ENCODE data around the gene KCNIP2. TPM values are rescaled to one million over a fixed set of nuclear protein-coding genes. Genes with fewer than 3 reads are reported as not detected.

Gene KCNIP2
- total and polyA plus RNA-seq, 4 donors: 0.18 to 2.0 (median 0.72) TPM

DNA sequence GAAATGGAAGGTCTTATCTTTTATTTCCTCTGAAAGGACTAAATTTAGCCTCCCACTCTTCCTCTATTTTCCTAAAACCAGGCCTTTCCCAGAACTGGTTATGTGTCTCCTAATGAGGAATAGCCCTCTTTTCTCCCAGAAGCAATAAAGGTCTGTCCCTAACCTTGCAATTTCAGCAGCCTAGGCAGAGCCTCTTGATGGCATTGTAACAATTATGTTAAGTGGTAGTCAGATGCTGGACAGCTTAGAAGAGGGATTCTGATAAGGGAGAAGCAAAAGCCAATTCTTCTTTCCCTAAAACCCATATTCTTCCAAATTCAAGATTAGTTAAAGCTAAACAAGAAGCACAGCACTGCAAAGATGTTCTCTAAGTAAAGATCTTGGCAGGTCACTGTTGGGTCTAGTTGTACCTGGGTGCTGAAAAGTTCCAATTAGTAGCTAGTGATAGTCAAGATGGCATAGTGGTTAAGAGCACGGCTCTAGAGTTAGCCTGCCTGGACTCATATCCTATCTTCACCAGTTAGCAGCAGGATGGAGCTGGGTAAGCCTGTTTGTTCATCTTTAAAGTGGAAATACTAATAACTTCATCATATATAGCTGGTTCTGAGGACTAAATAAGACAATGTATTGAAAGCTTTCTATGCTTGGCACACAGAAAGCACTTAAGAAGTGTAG lies 14.3 kb upstream of the KCNIP2 start (continued):
- TF ChIP-seq, protein P1, sequence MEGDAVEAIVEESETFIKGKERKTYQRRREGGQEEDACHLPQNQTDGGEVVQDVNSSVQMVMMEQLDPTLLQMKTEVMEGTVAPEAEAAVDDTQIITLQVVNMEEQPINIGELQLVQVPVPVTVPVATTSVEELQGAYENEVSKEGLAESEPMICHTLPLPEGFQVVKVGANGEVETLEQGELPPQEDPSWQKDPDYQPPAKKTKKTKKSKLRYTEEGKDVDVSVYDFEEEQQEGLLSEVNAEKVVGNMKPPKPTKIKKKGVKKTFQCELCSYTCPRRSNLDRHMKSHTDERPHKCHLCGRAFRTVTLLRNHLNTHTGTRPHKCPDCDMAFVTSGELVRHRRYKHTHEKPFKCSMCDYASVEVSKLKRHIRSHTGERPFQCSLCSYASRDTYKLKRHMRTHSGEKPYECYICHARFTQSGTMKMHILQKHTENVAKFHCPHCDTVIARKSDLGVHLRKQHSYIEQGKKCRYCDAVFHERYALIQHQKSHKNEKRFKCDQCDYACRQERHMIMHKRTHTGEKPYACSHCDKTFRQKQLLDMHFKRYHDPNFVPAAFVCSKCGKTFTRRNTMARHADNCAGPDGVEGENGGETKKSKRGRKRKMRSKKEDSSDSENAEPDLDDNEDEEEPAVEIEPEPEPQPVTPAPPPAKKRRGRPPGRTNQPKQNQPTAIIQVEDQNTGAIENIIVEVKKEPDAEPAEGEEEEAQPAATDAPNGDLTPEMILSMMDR (IDR thresholded peaks at IDR 0.05; ENCODE audit: low read depth, low read length, missing input control): no peak
- TF ChIP-seq, protein P2, sequence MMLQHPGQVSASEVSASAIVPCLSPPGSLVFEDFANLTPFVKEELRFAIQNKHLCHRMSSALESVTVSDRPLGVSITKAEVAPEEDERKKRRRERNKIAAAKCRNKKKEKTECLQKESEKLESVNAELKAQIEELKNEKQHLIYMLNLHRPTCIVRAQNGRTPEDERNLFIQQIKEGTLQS (IDR thresholded peaks at IDR 0.05): no peak
- TF ChIP-seq NR2F2 (IDR thresholded peaks at IDR 0.05): no peak
- no peak for TF ChIP-seq HNF4A (conservative IDR thresholded peaks at IDR 0.05)

DNA sequence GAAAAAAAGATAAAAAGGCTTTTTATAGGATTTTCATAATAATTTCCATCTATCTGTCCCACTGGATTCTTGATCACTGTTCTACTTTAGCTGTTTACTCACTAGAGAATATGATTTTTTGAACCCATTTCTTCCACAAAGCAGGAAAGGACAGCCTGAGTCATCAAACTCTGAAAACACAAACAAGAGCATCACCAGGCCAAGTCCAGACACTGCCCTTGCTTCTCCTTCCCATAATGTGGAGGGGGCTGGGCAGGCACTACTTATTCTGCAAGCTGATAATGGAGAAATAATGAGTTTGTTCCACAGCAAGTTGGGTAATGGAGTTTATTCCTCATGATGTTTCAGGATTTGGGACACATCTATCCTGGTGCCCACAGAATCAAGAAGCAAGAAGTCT lies 13.0 kb upstream of the KCNIP2 start:
- peaks cover 0 to 1% (median 0%) of the 10 kb centered on the region in 4 donors for H3K9me3 ChIP-seq (ENCODE audit: control insufficient read depth in 4 of 4, low read length in 3 of 4)
- no peak overlapping the region for H3K9ac ChIP-seq (ENCODE audit: low read depth in 1 of 2, low read length in 2 of 2)
- no peak for DNase-seq (ENCODE audit: low spot score)
- H3K36me3 ChIP-seq (ENCODE audit: control insufficient read depth in 4 of 4, insufficient read depth in 3 of 4, low read depth in 1 of 4, low read length in 3 of 4): no peaks in the 10 kb centered on the region
- H3K27ac ChIP-seq (ENCODE audit: low read depth in 1 of 2, low read length in 2 of 2): no peak overlapping the region
- H3K27me3 ChIP-seq (ENCODE audit: control insufficient read depth in 4 of 4, insufficient read depth in 4 of 4, low read length in 3 of 4): no peaks in the 10 kb centered on the region
- TF ChIP-seq, protein P2 (IDR thresholded peaks at IDR 0.05): no peak
- TF ChIP-seq, protein P3, sequence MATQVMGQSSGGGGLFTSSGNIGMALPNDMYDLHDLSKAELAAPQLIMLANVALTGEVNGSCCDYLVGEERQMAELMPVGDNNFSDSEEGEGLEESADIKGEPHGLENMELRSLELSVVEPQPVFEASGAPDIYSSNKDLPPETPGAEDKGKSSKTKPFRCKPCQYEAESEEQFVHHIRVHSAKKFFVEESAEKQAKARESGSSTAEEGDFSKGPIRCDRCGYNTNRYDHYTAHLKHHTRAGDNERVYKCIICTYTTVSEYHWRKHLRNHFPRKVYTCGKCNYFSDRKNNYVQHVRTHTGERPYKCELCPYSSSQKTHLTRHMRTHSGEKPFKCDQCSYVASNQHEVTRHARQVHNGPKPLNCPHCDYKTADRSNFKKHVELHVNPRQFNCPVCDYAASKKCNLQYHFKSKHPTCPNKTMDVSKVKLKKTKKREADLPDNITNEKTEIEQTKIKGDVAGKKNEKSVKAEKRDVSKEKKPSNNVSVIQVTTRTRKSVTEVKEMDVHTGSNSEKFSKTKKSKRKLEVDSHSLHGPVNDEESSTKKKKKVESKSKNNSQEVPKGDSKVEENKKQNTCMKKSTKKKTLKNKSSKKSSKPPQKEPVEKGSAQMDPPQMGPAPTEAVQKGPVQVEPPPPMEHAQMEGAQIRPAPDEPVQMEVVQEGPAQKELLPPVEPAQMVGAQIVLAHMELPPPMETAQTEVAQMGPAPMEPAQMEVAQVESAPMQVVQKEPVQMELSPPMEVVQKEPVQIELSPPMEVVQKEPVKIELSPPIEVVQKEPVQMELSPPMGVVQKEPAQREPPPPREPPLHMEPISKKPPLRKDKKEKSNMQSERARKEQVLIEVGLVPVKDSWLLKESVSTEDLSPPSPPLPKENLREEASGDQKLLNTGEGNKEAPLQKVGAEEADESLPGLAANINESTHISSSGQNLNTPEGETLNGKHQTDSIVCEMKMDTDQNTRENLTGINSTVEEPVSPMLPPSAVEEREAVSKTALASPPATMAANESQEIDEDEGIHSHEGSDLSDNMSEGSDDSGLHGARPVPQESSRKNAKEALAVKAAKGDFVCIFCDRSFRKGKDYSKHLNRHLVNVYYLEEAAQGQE (IDR thresholded peaks at IDR 0.05): no peak
- no peak for TF ChIP-seq RAD21 (IDR thresholded peaks at IDR 0.05)
- no peak for TF ChIP-seq FOXA2 (IDR thresholded peaks at IDR 0.05)
- peak in 1 of 2 donors; percentile 9 for TF ChIP-seq JUND (IDR thresholded peaks at IDR 0.05)
- TF ChIP-seq TAF1 (conservative IDR thresholded peaks at IDR 0.05): no peak
- TF ChIP-seq, protein P4, sequence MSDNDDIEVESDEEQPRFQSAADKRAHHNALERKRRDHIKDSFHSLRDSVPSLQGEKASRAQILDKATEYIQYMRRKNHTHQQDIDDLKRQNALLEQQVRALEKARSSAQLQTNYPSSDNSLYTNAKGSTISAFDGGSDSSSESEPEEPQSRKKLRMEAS (IDR thresholded peaks at IDR 0.05): no peak
- TF ChIP-seq HNF4G (IDR thresholded peaks at IDR 0.05): no peak
- TF ChIP-seq, protein P5, sequence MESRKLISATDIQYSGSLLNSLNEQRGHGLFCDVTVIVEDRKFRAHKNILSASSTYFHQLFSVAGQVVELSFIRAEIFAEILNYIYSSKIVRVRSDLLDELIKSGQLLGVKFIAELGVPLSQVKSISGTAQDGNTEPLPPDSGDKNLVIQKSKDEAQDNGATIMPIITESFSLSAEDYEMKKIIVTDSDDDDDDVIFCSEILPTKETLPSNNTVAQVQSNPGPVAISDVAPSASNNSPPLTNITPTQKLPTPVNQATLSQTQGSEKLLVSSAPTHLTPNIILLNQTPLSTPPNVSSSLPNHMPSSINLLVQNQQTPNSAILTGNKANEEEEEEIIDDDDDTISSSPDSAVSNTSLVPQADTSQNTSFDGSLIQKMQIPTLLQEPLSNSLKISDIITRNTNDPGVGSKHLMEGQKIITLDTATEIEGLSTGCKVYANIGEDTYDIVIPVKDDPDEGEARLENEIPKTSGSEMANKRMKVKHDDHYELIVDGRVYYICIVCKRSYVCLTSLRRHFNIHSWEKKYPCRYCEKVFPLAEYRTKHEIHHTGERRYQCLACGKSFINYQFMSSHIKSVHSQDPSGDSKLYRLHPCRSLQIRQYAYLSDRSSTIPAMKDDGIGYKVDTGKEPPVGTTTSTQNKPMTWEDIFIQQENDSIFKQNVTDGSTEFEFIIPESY (IDR thresholded peaks at IDR 0.05): no peak
- no peak overlapping the region for H3K4me3 ChIP-seq (ENCODE audit: low read depth in 1 of 3, low read length in 3 of 3)
- no peaks in the 10 kb centered on the region for H3K4me1 ChIP-seq (ENCODE audit: control insufficient read depth in 4 of 4, insufficient read depth in 4 of 4, low read length in 3 of 4)

Data from liver (tissue), 9 donors.